HCT116 (cell line): ENCODE measurements around the gene RAB3C. TPM values are rescaled to one million over a fixed set of nuclear protein-coding genes. Genes with fewer than 3 reads are reported as not detected.

Experiments
- ATAC-seq: fragments of 200-7000 bp; cut with Tn5 transposase; 2 replicates; pipeline ENCODE4 v1.9.1; 2020; ENCODE audit warnings: mild to moderate bottlenecking, moderate library complexity
- BruUV-seq: library from RNA; stranded (reverse); fragments of 400-500 nt; replicated peaks from 2 replicates; lab custom pipeline; 2021; lab: Mats Ljungman, UMichigan
- CTCF ChIA-PET: fragments of 300-600 bp; sonication (Branson Sonifier 250); formaldehyde crosslinking; loops from one replicate; lab custom pipeline; 2021; ENCODE audit warnings: antibody characterized with exemption; lab: Charles Lee
- POLR2A ChIA-PET: fragments of 300-600, 350-600 bp; sonication (Branson Sonifier 250); formaldehyde crosslinking; loops from one replicate; lab custom pipeline; 2021; ENCODE audit warnings: antibody characterized with exemption; lab: Charles Lee
- RAD21 ChIA-PET, 2 experiments: fragments of 300-600 bp; sonication (Branson Sonifier 250); formaldehyde crosslinking; loops; one replicate each; lab custom pipeline; 2023; ENCODE audit warnings: low total read pairs in 2 of 2; ENCODE audit not compliant: uncharacterized antibody in 2 of 2, unreplicated experiment in 2 of 2, low non-redundant PET in 1 of 2; lab: Charles Lee
- DNase-seq: peaks from one replicate; pipeline ENCODE4 v3.0.0-alpha.2; 2010; ENCODE audit warnings: low read depth, low spot score
- H2AFZ ChIP-seq: fragments of 200-600 bp; shearing (Covaris generic), sonication (generic); 2 replicates; pipeline ENCODE4 v1.6.1; 2017; ENCODE audit warnings: low read depth, mixed run types, mixed read lengths, antibody characterized with exemption, low read length; ENCODE audit not compliant: poor library complexity, severe bottlenecking
- H3K27ac ChIP-seq: 2 replicates; pipeline ENCODE4 v1.5.1; 2012; ENCODE audit warnings: low read depth, low read length
- H3K27me3 ChIP-seq: fragments of 200-600 bp; sonication (generic); 2 replicates; pipeline ENCODE4 v1.6.1; 2016; ENCODE audit warnings: mixed run types, low read length, mixed read lengths; ENCODE audit not compliant: insufficient read depth
- H3K36me3 ChIP-seq, 2 experiments: fragments of 200-500 bp in 1 of 2; fragments of 200-600 bp in 1 of 2; sonication (Bioruptor generic) in 1 of 2; sonication (generic) in 1 of 2; 2 replicates each; pipeline versions ENCODE4 v1.5.1 to v1.6.1; 2014 to 2016; ENCODE audit warnings: low read length in 2 of 2, inconsistent platforms in 1 of 2, mixed read lengths in 1 of 2, mixed run types in 1 of 2; ENCODE audit not compliant: insufficient read depth in 2 of 2, control insufficient read depth in 1 of 2
- H3K4me1 ChIP-seq, 2 experiments: fragments of 200-600 bp in 1 of 2; sonication (generic) in 1 of 2; 2 replicates each; pipeline versions ENCODE4 v1.5.1 to v1.6.1; 2012 to 2017; ENCODE audit warnings: low read length in 2 of 2, inconsistent platforms in 1 of 2, mild to moderate bottlenecking in 1 of 2, mixed read lengths in 1 of 2, mixed run types in 1 of 2, moderate library complexity in 1 of 2; ENCODE audit not compliant: insufficient read depth in 2 of 2, control insufficient read depth in 1 of 2
- H3K4me2 ChIP-seq: fragments of 200-600 bp; sonication (generic); 2 replicates; pipeline ENCODE4 v1.6.1; 2017; ENCODE audit warnings: mixed run types, low read length, mixed read lengths
- H3K4me3 ChIP-seq, 2 experiments: fragments of 200-600 bp in 1 of 2; sonication (generic) in 1 of 2; replicated peaks in 1 of 2; 2 replicates each; pipeline ENCODE4 v1.5.1; 2011 to 2016; ENCODE audit warnings: low read length in 2 of 2, control low read depth in 1 of 2, low read depth in 1 of 2, mild to moderate bottlenecking in 1 of 2, mixed read lengths in 1 of 2, mixed run types in 1 of 2
- H3K79me2 ChIP-seq: fragments of 200-600 bp; sonication (generic); 2 replicates; pipeline ENCODE4 v1.6.1; 2017; ENCODE audit warnings: mild to moderate bottlenecking, mixed run types, low read length, moderate library complexity, mixed read lengths; ENCODE audit not compliant: insufficient read depth
- H3K9ac ChIP-seq: fragments of 200-600 bp; sonication (generic); 2 replicates; pipeline ENCODE4 v1.6.1; 2016; ENCODE audit warnings: low read length, mixed read lengths
- H3K9me2 ChIP-seq: fragments of 200-600 bp; sonication (generic), shearing (Covaris generic); 2 replicates; pipeline ENCODE4 v1.6.1; 2017; ENCODE audit warnings: mixed run types, mild to moderate bottlenecking, moderate library complexity; ENCODE audit not compliant: insufficient read depth
- H3K9me3 ChIP-seq, 2 experiments: fragments of 200-500 bp in 1 of 2; fragments of 200-600 bp in 1 of 2; sonication (Bioruptor generic) in 1 of 2; sonication (generic) in 1 of 2; 2 replicates each; pipeline ENCODE4 v1.6.1; 2014 to 2017; ENCODE audit warnings: low read length in 2 of 2, mixed read lengths in 2 of 2, inconsistent platforms in 1 of 2, low read depth in 1 of 2, mild to moderate bottlenecking in 1 of 2, mixed run types in 1 of 2, moderate library complexity in 1 of 2; ENCODE audit not compliant: control insufficient read depth in 1 of 2, insufficient read depth in 1 of 2
- H4K20me1 ChIP-seq: fragments of 200-600 bp; sonication (generic), shearing (Covaris generic); 2 replicates; pipeline ENCODE4 v1.6.1; 2017; ENCODE audit warnings: mixed run types, mild to moderate bottlenecking, moderate library complexity; ENCODE audit not compliant: insufficient read depth
- CBX3 ChIP-seq: IDR thresholded peaks from 2 replicates; pipeline ENCODE4 v1.6.1; 2012; ENCODE audit warnings: low read depth
- CEBPB ChIP-seq: IDR thresholded peaks from 2 replicates; pipeline ENCODE4 v1.6.1; 2012; ENCODE audit warnings: low read depth
- CTCF ChIP-seq, 3 experiments: fragments of 200-600 bp in 1 of 3; sonication (generic) in 1 of 3; IDR thresholded peaks in 2 of 3; conservative IDR thresholded peaks in 1 of 3; 2 replicates each; pipeline ENCODE4 v1.5.1; 2012 to 2017; ENCODE audit warnings: low read depth in 2 of 3, low read length in 2 of 3, antibody characterized with exemption in 1 of 3, borderline replicate concordance in 1 of 3, control low read depth in 1 of 3, mild to moderate bottlenecking in 1 of 3, mixed read lengths in 1 of 3, mixed run types in 1 of 3, moderate library complexity in 1 of 3; ENCODE audit not compliant: insufficient read depth in 1 of 3
- ELF1 ChIP-seq: IDR thresholded peaks from 2 replicates; pipeline ENCODE4 v1.6.1; 2012; ENCODE audit warnings: low read depth, borderline replicate concordance
- FOSL1 ChIP-seq: IDR thresholded peaks from 2 replicates; pipeline ENCODE4 v1.6.1; 2012; ENCODE audit warnings: low read depth
- POLR2A ChIP-seq: IDR thresholded peaks from 2 replicates; pipeline ENCODE4 v1.7.0; 2011; ENCODE audit warnings: borderline replicate concordance; ENCODE audit not compliant: insufficient read depth, insufficient read length; ENCODE audit errors: extremely low read depth
- POLR2AphosphoS5 ChIP-seq: IDR thresholded peaks from 2 replicates; pipeline ENCODE4 v1.6.1; 2011; ENCODE audit warnings: mild to moderate bottlenecking, low read depth, low read length, moderate library complexity
- SRF ChIP-seq: IDR thresholded peaks from 2 replicates; pipeline ENCODE4 v1.6.1; 2012; ENCODE audit warnings: low read depth
- ZNF274 ChIP-seq: fragments of 200-500 bp; sonication (Bioruptor generic); IDR thresholded peaks from 2 replicates; pipeline ENCODE4 v1.6.1; 2014; ENCODE audit warnings: mild to moderate bottlenecking, low read depth, low read length, inconsistent platforms
- intact Hi-C: fragments of 100-400 bp; cut with micrococcal nuclease; formaldehyde crosslinking; loops from 2 replicates; pipeline ENCODE4 v1.10.0; 2022
- total RNA-seq: library from RNA; stranded (reverse); gene quantifications from one replicate; pipeline ENCODE4 v1.2.1, GENCODE V29; 2021; ENCODE audit not compliant: unreplicated experiment
- TF ChIP-seq, protein P1 (sequence below): IDR thresholded peaks from 2 replicates; pipeline ENCODE4 v1.6.1; 2012
- TF ChIP-seq, protein P2 (sequence below): IDR thresholded peaks from 2 replicates; pipeline ENCODE4 v1.6.1; 2011; ENCODE audit warnings: mild to moderate bottlenecking, low read length, moderate library complexity; ENCODE audit not compliant: insufficient replicate concordance; ENCODE audit errors: extremely low read depth
- TF ChIP-seq, protein P3 (sequence below): IDR thresholded peaks from 2 replicates; pipeline ENCODE4 v1.6.1; 2012; ENCODE audit warnings: low read depth

Gene RAB3C
- total RNA-seq, 1 experiment from 2014 or later: not detected

DNA sequence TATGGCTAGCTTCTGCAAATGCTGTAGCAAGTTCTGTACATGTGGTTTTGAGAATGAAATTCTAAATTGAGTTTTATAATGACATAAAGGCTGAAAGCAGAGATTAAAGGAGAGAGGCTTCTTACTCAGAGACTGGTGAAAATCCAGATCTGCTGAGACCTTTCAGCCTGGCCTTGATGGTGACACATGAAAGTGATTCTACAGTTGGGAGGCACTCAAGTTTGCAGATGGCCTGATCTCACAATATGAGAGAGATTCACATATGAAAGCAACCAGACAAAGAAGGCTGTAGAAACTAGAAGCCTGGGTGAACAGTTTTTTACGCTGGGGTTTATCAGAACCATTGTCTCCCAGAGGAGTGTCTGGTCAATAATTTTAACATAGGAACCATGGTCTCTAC is 49.0 kb downstream of the RAB3C start:
- ChIA-PET POLR2A (no interaction called here), CTCF (no interaction called here), RAD21 (no interaction called here)
- BruUV-seq: no TSS peak
- Histone ChIP-seq H3K36me3 (no peaks in the 10 kb centered on the region), H3K9me3 (no peaks in the 10 kb centered on the region), H3K9ac (no peak overlapping the region), H3K4me1 (no peaks in the 10 kb centered on the region), H3K4me2 (no peak overlapping the region), H4K20me1 (no peaks in the 10 kb centered on the region), H3K27ac (no peak overlapping the region), H2AFZ (no peak overlapping the region), H3K27me3 (peaks cover 31% of the 10 kb centered on the region), H3K4me3 (no peak overlapping the region), H3K9me2 (no peaks in the 10 kb centered on the region), H3K79me2 (no peaks in the 10 kb centered on the region)
- ATAC-seq (no peak), DNase-seq (no peak)
- TF ChIP-seq, protein P1, sequence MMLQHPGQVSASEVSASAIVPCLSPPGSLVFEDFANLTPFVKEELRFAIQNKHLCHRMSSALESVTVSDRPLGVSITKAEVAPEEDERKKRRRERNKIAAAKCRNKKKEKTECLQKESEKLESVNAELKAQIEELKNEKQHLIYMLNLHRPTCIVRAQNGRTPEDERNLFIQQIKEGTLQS: no peak
- TF ChIP-seq CBX3 (no peak), ZNF274 (no peak)
- TF ChIP-seq, protein P2, sequence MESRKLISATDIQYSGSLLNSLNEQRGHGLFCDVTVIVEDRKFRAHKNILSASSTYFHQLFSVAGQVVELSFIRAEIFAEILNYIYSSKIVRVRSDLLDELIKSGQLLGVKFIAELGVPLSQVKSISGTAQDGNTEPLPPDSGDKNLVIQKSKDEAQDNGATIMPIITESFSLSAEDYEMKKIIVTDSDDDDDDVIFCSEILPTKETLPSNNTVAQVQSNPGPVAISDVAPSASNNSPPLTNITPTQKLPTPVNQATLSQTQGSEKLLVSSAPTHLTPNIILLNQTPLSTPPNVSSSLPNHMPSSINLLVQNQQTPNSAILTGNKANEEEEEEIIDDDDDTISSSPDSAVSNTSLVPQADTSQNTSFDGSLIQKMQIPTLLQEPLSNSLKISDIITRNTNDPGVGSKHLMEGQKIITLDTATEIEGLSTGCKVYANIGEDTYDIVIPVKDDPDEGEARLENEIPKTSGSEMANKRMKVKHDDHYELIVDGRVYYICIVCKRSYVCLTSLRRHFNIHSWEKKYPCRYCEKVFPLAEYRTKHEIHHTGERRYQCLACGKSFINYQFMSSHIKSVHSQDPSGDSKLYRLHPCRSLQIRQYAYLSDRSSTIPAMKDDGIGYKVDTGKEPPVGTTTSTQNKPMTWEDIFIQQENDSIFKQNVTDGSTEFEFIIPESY: no peak
- intact Hi-C loops: no loop called here

DNA sequence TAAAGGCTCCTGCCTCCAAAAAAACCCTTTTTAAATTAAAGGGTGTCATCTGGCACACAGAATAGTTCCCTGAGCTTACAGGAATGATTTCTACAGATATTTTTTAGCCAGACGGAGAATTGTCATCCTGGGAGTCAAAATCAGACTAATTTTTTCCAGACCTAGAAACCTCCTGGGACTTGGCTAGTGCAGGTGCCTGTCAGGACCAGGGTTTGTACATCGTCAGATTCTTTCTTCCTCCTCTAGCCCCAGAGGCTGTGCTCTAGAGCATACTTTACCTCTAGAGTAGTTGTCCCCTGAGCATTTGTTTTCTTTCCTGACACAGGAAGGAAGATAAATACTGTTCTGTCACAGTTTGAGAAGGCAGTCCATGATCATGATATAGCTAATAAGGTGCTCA is 52.5 kb downstream of the RAB3C start:
- H2AFZ ChIP-seq: no peak overlapping the region
- H3K4me3 ChIP-seq: no peak overlapping the region
- no peaks in the 10 kb centered on the region for H3K4me1 ChIP-seq
- no peak overlapping the region for H3K27ac ChIP-seq
- H3K9me3 ChIP-seq: no peaks in the 10 kb centered on the region
- peaks cover 26% of the 10 kb centered on the region for H3K27me3 ChIP-seq
- POLR2A ChIA-PET: no interaction called here
- intact Hi-C loops: no loop called here
- no peak overlapping the region for H3K4me2 ChIP-seq
- BruUV-seq: no TSS peak
- H4K20me1 ChIP-seq: no peaks in the 10 kb centered on the region
- no peak for DNase-seq
- H3K79me2 ChIP-seq: no peaks in the 10 kb centered on the region
- ATAC-seq: no peak
- H3K9ac ChIP-seq: no peak overlapping the region
- H3K9me2 ChIP-seq: no peaks in the 10 kb centered on the region
- CTCF ChIA-PET: no interaction called here
- H3K36me3 ChIP-seq: no peaks in the 10 kb centered on the region
- RAD21 ChIA-PET: no interaction called here
- TF ChIP-seq SRF (no peak), FOSL1 (no peak), CBX3 (no peak), ZNF274 (no peak), POLR2AphosphoS5 (no peak), POLR2A (no peak), ELF1 (no peak), CEBPB (no peak), CTCF (IDR thresholded peaks at IDR 0.05 in 2 of 3, conservative IDR thresholded peaks at IDR 0.05 in 1 of 3; ENCODE audit: borderline replicate concordance in 1 of 3, insufficient read depth in 1 of 3, low read depth in 2 of 3, low read length in 2 of 3) (no peak)
- TF ChIP-seq, protein P3, sequence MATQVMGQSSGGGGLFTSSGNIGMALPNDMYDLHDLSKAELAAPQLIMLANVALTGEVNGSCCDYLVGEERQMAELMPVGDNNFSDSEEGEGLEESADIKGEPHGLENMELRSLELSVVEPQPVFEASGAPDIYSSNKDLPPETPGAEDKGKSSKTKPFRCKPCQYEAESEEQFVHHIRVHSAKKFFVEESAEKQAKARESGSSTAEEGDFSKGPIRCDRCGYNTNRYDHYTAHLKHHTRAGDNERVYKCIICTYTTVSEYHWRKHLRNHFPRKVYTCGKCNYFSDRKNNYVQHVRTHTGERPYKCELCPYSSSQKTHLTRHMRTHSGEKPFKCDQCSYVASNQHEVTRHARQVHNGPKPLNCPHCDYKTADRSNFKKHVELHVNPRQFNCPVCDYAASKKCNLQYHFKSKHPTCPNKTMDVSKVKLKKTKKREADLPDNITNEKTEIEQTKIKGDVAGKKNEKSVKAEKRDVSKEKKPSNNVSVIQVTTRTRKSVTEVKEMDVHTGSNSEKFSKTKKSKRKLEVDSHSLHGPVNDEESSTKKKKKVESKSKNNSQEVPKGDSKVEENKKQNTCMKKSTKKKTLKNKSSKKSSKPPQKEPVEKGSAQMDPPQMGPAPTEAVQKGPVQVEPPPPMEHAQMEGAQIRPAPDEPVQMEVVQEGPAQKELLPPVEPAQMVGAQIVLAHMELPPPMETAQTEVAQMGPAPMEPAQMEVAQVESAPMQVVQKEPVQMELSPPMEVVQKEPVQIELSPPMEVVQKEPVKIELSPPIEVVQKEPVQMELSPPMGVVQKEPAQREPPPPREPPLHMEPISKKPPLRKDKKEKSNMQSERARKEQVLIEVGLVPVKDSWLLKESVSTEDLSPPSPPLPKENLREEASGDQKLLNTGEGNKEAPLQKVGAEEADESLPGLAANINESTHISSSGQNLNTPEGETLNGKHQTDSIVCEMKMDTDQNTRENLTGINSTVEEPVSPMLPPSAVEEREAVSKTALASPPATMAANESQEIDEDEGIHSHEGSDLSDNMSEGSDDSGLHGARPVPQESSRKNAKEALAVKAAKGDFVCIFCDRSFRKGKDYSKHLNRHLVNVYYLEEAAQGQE: no peak
- TF ChIP-seq, protein P1: no peak
